Subcutaneous abdominal adipose tissue (tissue), 5 donors: ENCODE data around the gene CXorf66.
A peak's percentile ranks its signal among the peaks of the same experiment; 100 is the strongest.
"Not testable (repeated sequence)": the region's sequence is repeated elsewhere in the genome, so short reads cannot be mapped to it uniquely, and the experiment has no call there.

Experiments
- H3K27ac ChIP-seq: one replicate; pipeline ENCODE4 v1.7.0; 2013; ENCODE audit warnings: low read depth, mild to moderate bottlenecking, inconsistent platforms, low read length, moderate library complexity
- H3K27me3 ChIP-seq, 5 donors: one replicate each; pipeline ENCODE4 v1.7.0; 2013; ENCODE audit warnings: low read length in 5 of 5, inconsistent platforms in 1 of 5; ENCODE audit not compliant: control insufficient read depth in 5 of 5, insufficient read depth in 4 of 5
- H3K36me3 ChIP-seq, 5 donors: one replicate each; pipeline ENCODE4 v1.7.0; 2013; ENCODE audit warnings: low read length in 5 of 5; ENCODE audit not compliant: control insufficient read depth in 5 of 5, insufficient read depth in 5 of 5
- H3K4me1 ChIP-seq, 5 donors: one replicate each; pipeline ENCODE4 v1.7.0; 2013; ENCODE audit warnings: low read length in 5 of 5, mild to moderate bottlenecking in 3 of 5, moderate library complexity in 1 of 5; ENCODE audit not compliant: control insufficient read depth in 5 of 5, insufficient read depth in 5 of 5
- H3K4me3 ChIP-seq, 5 donors: one replicate each; pipeline ENCODE4 v1.7.0; 2013; ENCODE audit warnings: low read length in 5 of 5, low read depth in 1 of 5
- H3K9ac ChIP-seq, 5 donors: one replicate each; pipeline ENCODE4 v1.7.0; 2013; ENCODE audit warnings: low read length in 5 of 5, mild to moderate bottlenecking in 4 of 5, moderate library complexity in 3 of 5
- H3K9me3 ChIP-seq, 5 donors: one replicate each; pipeline ENCODE4 v1.7.0; 2013; ENCODE audit warnings: low read length in 5 of 5; ENCODE audit not compliant: control insufficient read depth in 5 of 5
- donor health status: healthy.
- donor health status: healthy.
- donor health status: healthy.
- donor health status: healthy.
- donor health status: healthy.

The CXorf66 gene

GRCh38 chrX:139965421-139965820, at the start of gene CXorf66:
CXorf66 (minus strand) TSS chrX:139965521; CDS start chrX:139965496, 25 bp downstream.
- Histone ChIP-seq H3K27me3 (peaks cover 0 to 4% (median 0%) of the 10 kb centered on the region in 5 donors), H3K4me1 (no peaks in the 10 kb centered on the region), H3K4me3 (no peak within 1 kb of the TSS), H3K9me3 (no peaks in the 10 kb centered on the region), H3K27ac (no peak within 1 kb of the TSS), H3K36me3 (no peaks in the 10 kb centered on the region), H3K9ac (no peak within 1 kb of the TSS)

- no peaks in the 10 kb centered on the region for H3K9me3 ChIP-seq
- H3K36me3 ChIP-seq, result no peaks in the 10 kb centered on the region
- no peaks in the 10 kb centered on the region for H3K4me1 ChIP-seq
- H3K27me3 ChIP-seq, result no peaks in the 10 kb centered on the region
- no peak overlapping the region for H3K27ac ChIP-seq
- no peak overlapping the region for H3K9ac ChIP-seq
- no peak overlapping the region for H3K4me3 ChIP-seq
These were observed 17.5 kb upstream of the CXorf66 start for GRCh38 chrX:139982856-139983255.

- Histone ChIP-seq H3K9me3 (peaks cover 2 to 12% (median 5%) of the 10 kb centered on the region in 5 donors), H3K27me3 (peaks cover 0 to 6% (median 2%) of the 10 kb centered on the region in 5 donors), H3K36me3 (no peaks in the 10 kb centered on the region), H3K27ac (no peak overlapping the region), H3K9ac (no peak overlapping the region), H3K4me3 (no peak overlapping the region), H3K4me1 (peaks cover 0 to 20% (median 7%) of the 10 kb centered on the region in 5 donors)
These were observed 9.2 kb upstream of the CXorf66 start for GRCh38 chrX:139974471-139974870.

- Histone ChIP-seq H3K4me1 (peaks cover 0 to 20% (median 7%) of the 10 kb centered on the region in 5 donors), H3K4me3 (no peak overlapping the region), H3K27me3 (peaks cover 0 to 6% (median 2%) of the 10 kb centered on the region in 5 donors), H3K9me3 (peaks cover 2 to 12% (median 5%) of the 10 kb centered on the region in 5 donors), H3K36me3 (no peaks in the 10 kb centered on the region), H3K9ac (no peak overlapping the region), H3K27ac (no peak overlapping the region)
These were observed 7.6 kb upstream of the CXorf66 start for GRCh38 chrX:139972629-139973624.

GRCh38 chrX:139972113-139972512, 6.8 kb upstream of the CXorf66 start:
- no peak overlapping the region for H3K9ac ChIP-seq
- H3K4me1 ChIP-seq, result peaks cover 0 to 20% (median 7%) of the 10 kb centered on the region in 5 donors
- peaks cover 2 to 9% (median 5%) of the 10 kb centered on the region in 5 donors for H3K9me3 ChIP-seq
- H3K27me3 ChIP-seq, result peaks cover 0 to 6% (median 2%) of the 10 kb centered on the region in 5 donors
- H3K36me3 ChIP-seq, result no peaks in the 10 kb centered on the region
- H3K4me3 ChIP-seq, result no peak overlapping the region
- H3K27ac ChIP-seq, result no peak overlapping the region

GRCh38 chrX:139971394-139971749, 6.1 kb upstream of the CXorf66 start:
- Histone ChIP-seq H3K4me3 (peak overlapping the region in 1 of 5 donors; percentile 55), H3K27me3 (peaks cover 0 to 6% (median 2%) of the 10 kb centered on the region in 5 donors), H3K9me3 (peaks cover 0 to 4% (median 2%) of the 10 kb centered on the region in 5 donors), H3K36me3 (no peaks in the 10 kb centered on the region), H3K27ac (no peak overlapping the region), H3K9ac (no peak overlapping the region), H3K4me1 (peaks cover 0 to 20% (median 7%) of the 10 kb centered on the region in 5 donors)

- no peak overlapping the region for H3K4me3 ChIP-seq
- peaks cover 0 to 20% (median 7%) of the 10 kb centered on the region in 5 donors for H3K4me1 ChIP-seq
- peaks cover 0 to 6% (median 2%) of the 10 kb centered on the region in 5 donors for H3K27me3 ChIP-seq
- H3K36me3 ChIP-seq, result no peaks in the 10 kb centered on the region
- no peaks in the 10 kb centered on the region for H3K9me3 ChIP-seq
- H3K9ac ChIP-seq, result no peak overlapping the region
- no peak overlapping the region for H3K27ac ChIP-seq
These were observed 4.0 kb upstream of the CXorf66 start for GRCh38 chrX:139969286-139969685.

- Histone ChIP-seq H3K27me3 (peaks cover 0 to 6% (median 0%) of the 10 kb centered on the region in 5 donors), H3K27ac (no peak overlapping the region)
These were observed 2.4 kb upstream of the CXorf66 start for GRCh38 chrX:139967750-139968149.

GRCh38 chrX:139967300-139967699, 2.0 kb upstream of the CXorf66 start:
- H3K9ac ChIP-seq, result no peak overlapping the region
- peaks cover 0 to 7% (median 2%) of the 10 kb centered on the region in 5 donors for H3K4me1 ChIP-seq
- no peak overlapping the region for H3K4me3 ChIP-seq
- H3K9me3 ChIP-seq, result no peaks in the 10 kb centered on the region
- no peak overlapping the region for H3K27ac ChIP-seq
- H3K36me3 ChIP-seq, result no peaks in the 10 kb centered on the region
- peaks cover 0 to 4% (median 0%) of the 10 kb centered on the region in 5 donors for H3K27me3 ChIP-seq

More at GRCh38 chrX:139967750-139968149, 2.4 kb upstream of the CXorf66 start:
- H3K4me3 ChIP-seq, result no peak overlapping the region
- no peaks in the 10 kb centered on the region for H3K36me3 ChIP-seq
- H3K4me1 ChIP-seq, result peaks cover 0 to 9% (median 2%) of the 10 kb centered on the region in 5 donors
- H3K9ac ChIP-seq, result no peak overlapping the region
- no peaks in the 10 kb centered on the region for H3K9me3 ChIP-seq

- not testable (repeated sequence) for H3K27ac ChIP-seq, H3K9me3 ChIP-seq, H3K4me1 ChIP-seq, H3K9ac ChIP-seq, H3K4me3 ChIP-seq, H3K27me3 ChIP-seq, H3K36me3 ChIP-seq
These were observed 838 bp upstream of the CXorf66 start for GRCh38 chrX:139966159-139966558.
